Esophagus squamous epithelium (tissue), 4 donors: Measurements from ENCODE around the gene GOLGA5.

Source experiments
- CTCF ChIP-seq, 6 experiments: fragments of 450-650 bp in 4 of 6; fragments of 200-600 bp in 2 of 6; sonication (generic) in 2 of 6; IDR thresholded peaks; one replicate each; pipeline ENCODE4 v1.5.1; 2016 to 2019; ENCODE audit warnings: antibody characterized with exemption in 6 of 6, mild to moderate bottlenecking in 4 of 6, moderate library complexity in 4 of 6
- POLR2A ChIP-seq, 4 donors: fragments of 450-650 bp; IDR thresholded peaks; one replicate each; pipeline ENCODE4 v1.6.1; 2017; ENCODE audit warnings: antibody characterized with exemption in 4 of 4, mild to moderate bottlenecking in 4 of 4, moderate library complexity in 3 of 4

DNA sequence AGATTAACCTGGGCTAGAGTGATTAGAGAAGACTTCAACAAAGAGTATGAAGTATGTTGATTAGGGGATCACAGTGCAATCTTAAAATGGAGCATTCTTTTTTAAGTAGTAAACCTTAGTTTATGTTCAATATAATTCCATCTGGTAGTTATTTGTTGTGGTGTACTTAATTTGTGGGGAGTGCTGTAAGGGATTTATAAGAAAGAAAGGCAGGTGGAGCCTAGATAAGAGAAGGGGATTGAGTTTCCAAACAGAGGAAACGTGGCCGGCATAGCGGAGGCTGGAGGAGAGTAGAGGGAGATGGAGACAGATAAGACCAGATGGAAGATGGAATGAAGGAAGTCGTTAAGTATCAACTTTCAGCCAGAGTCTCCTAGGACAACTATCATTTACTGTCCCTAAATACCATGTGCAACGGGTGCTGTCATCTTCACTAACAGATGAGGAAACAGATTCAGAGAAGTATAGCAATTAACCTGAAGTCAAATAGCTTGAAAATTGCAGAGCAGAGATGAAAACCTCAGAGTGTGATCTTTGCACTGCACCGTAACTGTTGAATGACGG lies 38.1 kb downstream of the GOLGA5 start:
- TF ChIP-seq CTCF (IDR thresholded peaks at IDR 0.05) (no peak), POLR2A (IDR thresholded peaks at IDR 0.05) (no peak)
